Activated B cell treated with CpG ODN at 0.5 μM for 24 hours (primary cell): ENCODE measurements around the gene RNF169. TPM values are rescaled to one million over a fixed set of nuclear protein-coding genes. Genes with fewer than 3 reads are reported as not detected.

ENCODE experiments used
- ATAC-seq: fragments of 200-7000 bp; cut with Tn5 transposase; one replicate; pipeline ENCODE4 v1.10.0; 2021; ENCODE audit warnings: low read depth, mild to moderate bottlenecking, moderate library complexity
- CTCF ChIA-PET: fragments of 350-600 bp; sonication (Branson Sonifier 250); formaldehyde crosslinking; loops from one replicate; lab custom pipeline; 2021; ENCODE audit warnings: antibody characterized with exemption; lab: Charles Lee
- POLR2A ChIA-PET: fragments of 350-600 bp; sonication (Branson Sonifier 250); formaldehyde crosslinking; loops from one replicate; lab custom pipeline; 2021; ENCODE audit warnings: antibody characterized with exemption; lab: Charles Lee
- DNase-seq: peaks from one replicate; pipeline ENCODE4 v3.0.0; 2022
- H3K27ac Mint-ChIP-seq: one replicate; pipeline ENCODE4 v1.8.0; 2020; ENCODE audit warnings: mixed read lengths
- H3K27me3 Mint-ChIP-seq: one replicate; pipeline ENCODE4 v1.8.0; 2021; ENCODE audit warnings: mixed read lengths
- H3K36me3 Mint-ChIP-seq: one replicate; pipeline ENCODE4 v1.8.0; 2021; ENCODE audit warnings: low read depth, mixed read lengths
- H3K4me1 Mint-ChIP-seq: one replicate; pipeline ENCODE4 v1.8.0; 2021; ENCODE audit warnings: mixed read lengths
- H3K4me3 Mint-ChIP-seq: one replicate; pipeline ENCODE4 v1.8.0; 2020; ENCODE audit warnings: mild to moderate bottlenecking, mixed read lengths
- H3K9me3 Mint-ChIP-seq: one replicate; pipeline ENCODE4 v1.8.0; 2020; ENCODE audit warnings: mixed read lengths
- intact Hi-C: fragments of 100-400 bp; cut with micrococcal nuclease; formaldehyde crosslinking; loops from one replicate; pipeline ENCODE4 v1.15.1; 2024
- total RNA-seq: library from RNA; stranded (reverse); gene quantifications from 2 replicates; pipeline ENCODE4 v1.2.3, GENCODE V29; 2022
- TF ChIP-seq, protein P1 (sequence below): fragments of 200-600 bp; IDR thresholded peaks from one replicate; pipeline ENCODE4 v1.8.0; 2022; ENCODE audit warnings: antibody characterized with exemption, mild to moderate bottlenecking

Gene RNF169
- total RNA-seq, 1 donor from 2014 or later, result 22.2 TPM

- Mint-ChIP-seq H3K27me3 (no peaks in the 10 kb centered on the region), H3K4me1 (no peaks in the 10 kb centered on the region), H3K27ac (no peak overlapping the region), H3K9me3 (peaks cover 18% of the 10 kb centered on the region), H3K4me3 (no peak overlapping the region), H3K36me3 (peaks cover 88% of the 10 kb centered on the region)
- DNase-seq, result no peak
- ChIA-PET CTCF (interaction anchor here (1.0 kb wide), 1 partner anchor 23 kb away, joined by 3 read pairs; no protein-coding TSS in a partner anchor), POLR2A (interaction anchor here (0.6 kb wide), 1 partner anchor 14 kb away, joined by 3 read pairs; no protein-coding TSS in a partner anchor)
- ATAC-seq, result no peak
- TF ChIP-seq, protein P1, sequence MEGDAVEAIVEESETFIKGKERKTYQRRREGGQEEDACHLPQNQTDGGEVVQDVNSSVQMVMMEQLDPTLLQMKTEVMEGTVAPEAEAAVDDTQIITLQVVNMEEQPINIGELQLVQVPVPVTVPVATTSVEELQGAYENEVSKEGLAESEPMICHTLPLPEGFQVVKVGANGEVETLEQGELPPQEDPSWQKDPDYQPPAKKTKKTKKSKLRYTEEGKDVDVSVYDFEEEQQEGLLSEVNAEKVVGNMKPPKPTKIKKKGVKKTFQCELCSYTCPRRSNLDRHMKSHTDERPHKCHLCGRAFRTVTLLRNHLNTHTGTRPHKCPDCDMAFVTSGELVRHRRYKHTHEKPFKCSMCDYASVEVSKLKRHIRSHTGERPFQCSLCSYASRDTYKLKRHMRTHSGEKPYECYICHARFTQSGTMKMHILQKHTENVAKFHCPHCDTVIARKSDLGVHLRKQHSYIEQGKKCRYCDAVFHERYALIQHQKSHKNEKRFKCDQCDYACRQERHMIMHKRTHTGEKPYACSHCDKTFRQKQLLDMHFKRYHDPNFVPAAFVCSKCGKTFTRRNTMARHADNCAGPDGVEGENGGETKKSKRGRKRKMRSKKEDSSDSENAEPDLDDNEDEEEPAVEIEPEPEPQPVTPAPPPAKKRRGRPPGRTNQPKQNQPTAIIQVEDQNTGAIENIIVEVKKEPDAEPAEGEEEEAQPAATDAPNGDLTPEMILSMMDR, result no peak
- intact Hi-C loops, result no loop called here
These were observed 112.1 kb downstream of the RNF169 start for GRCh38 chr11:74860743-74861142.

- intact Hi-C loops, result no loop called here
- ATAC-seq, result no peak
- Mint-ChIP-seq H3K4me3 (no peak overlapping the region), H3K27ac (no peak overlapping the region), H3K36me3 (peaks cover 96% of the 10 kb centered on the region), H3K9me3 (peaks cover 37% of the 10 kb centered on the region), H3K4me1 (no peaks in the 10 kb centered on the region), H3K27me3 (no peaks in the 10 kb centered on the region)
- ChIA-PET CTCF (no interaction called here), POLR2A (no interaction called here)
- no peak for DNase-seq
- TF ChIP-seq, protein P1, result no peak
These were observed 114.8 kb downstream of the RNF169 start for GRCh38 chr11:74863410-74863809.

- TF ChIP-seq, protein P1, result no peak
- ATAC-seq (no peak), DNase-seq (no peak)
- Mint-ChIP-seq H3K4me3 (no peak overlapping the region), H3K27me3 (no peaks in the 10 kb centered on the region), H3K4me1 (no peaks in the 10 kb centered on the region), H3K27ac (no peak overlapping the region), H3K9me3 (peaks cover 54% of the 10 kb centered on the region), H3K36me3 (peaks cover 98% of the 10 kb centered on the region)
- intact Hi-C loops, result no loop called here
- ChIA-PET CTCF (no interaction called here), POLR2A (interaction anchor here (0.7 kb wide), 1 partner anchor 13 kb away, joined by 3 read pairs; no protein-coding TSS in a partner anchor)
These were observed 117.9 kb downstream of the RNF169 start for GRCh38 chr11:74866557-74866956.

DNA sequence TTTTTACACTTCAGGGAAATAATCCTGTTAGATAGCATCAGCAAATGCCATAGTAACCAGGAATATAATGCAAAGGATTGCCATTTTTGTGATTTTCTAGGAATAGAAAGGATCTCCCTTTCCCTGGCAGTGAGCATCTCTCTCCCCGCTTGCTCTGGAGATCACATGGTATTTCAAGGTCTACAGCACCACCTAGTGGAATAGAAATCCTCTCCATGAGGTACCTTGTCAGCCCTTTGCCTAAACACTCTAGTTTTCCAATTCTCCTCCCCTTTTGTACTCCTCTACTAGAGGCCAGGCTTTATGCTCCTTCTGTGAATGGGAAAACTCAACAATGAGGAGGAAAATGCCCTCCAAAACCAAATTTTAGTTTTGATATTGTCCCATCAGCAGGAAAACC is 121.8 kb downstream of the RNF169 start:
- peaks cover 94% of the 10 kb centered on the region for H3K36me3 Mint-ChIP-seq
- POLR2A ChIA-PET, result no interaction called here
- H3K27ac Mint-ChIP-seq, result no peak overlapping the region
- no peaks in the 10 kb centered on the region for H3K27me3 Mint-ChIP-seq
- no peak for ATAC-seq
- DNase-seq, result no peak
- CTCF ChIA-PET, result interaction anchor here (2.0 kb wide), 1 partner anchor 169 kb away, joined by 7 read pairs; no protein-coding TSS in a partner anchor
- H3K9me3 Mint-ChIP-seq, result peaks cover 66% of the 10 kb centered on the region
- intact Hi-C loops, result loop anchor here (1.0 kb wide), 1 partner anchor 168 kb away; no protein-coding TSS in a partner anchor
- H3K4me1 Mint-ChIP-seq, result no peaks in the 10 kb centered on the region
- no peak overlapping the region for H3K4me3 Mint-ChIP-seq
- TF ChIP-seq, protein P1, result no peak

DNA sequence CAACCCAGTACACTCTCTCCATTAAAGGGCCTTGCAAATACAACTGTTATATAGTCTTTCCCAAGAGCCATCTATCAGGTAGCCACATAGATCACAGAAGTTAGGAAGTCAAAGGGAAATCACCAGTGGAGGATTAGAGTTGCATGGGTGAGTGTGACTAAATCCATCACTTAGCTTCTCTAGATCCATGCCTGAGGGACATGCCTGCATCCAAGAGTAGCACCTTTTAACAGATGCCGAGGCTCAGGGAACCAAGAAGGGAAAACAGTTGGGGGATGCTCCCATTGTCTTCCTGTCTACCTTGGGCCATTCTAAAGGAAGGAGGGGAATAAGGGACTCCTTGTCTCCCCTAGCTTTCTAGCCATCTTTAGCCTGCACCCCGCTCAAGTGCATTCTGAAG is 122.4 kb downstream of the RNF169 start:
- ChIA-PET CTCF (interaction anchor here (0.6 to 2.0 kb wide), 2 partner anchors 169 to 398 kb away, joined by 3 to 7 read pairs; no protein-coding TSS in a partner anchor), POLR2A (no interaction called here)
- Mint-ChIP-seq H3K4me3 (no peak overlapping the region), H3K36me3 (peaks cover 94% of the 10 kb centered on the region), H3K27ac (no peak overlapping the region), H3K27me3 (no peaks in the 10 kb centered on the region), H3K9me3 (peaks cover 66% of the 10 kb centered on the region), H3K4me1 (no peaks in the 10 kb centered on the region)
- no peak for ATAC-seq
- no peak for DNase-seq
- intact Hi-C loops, result no loop called here
- TF ChIP-seq, protein P1, result no peak
